Stomach (tissue), 9 donors: Measurements from ENCODE around the gene NUTM2E. TPM values are rescaled to one million over a fixed set of nuclear protein-coding genes. Genes with fewer than 3 reads are reported as not detected.
"Not testable (repeated sequence)": the region's sequence is repeated elsewhere in the genome, so short reads cannot be mapped to it uniquely, and the experiment has no call there.

Experiments
- DNase-seq, 2 donors: peaks; one replicate each; pipeline versions ENCODE4 v3.0.0 to v3.0.0-alpha.2; 2013 to 2019
- H3K27ac ChIP-seq, 5 donors: fragments of 200-600 bp in 4 of 5; sonication (generic) in 4 of 5; one replicate each; pipeline ENCODE4 v1.5.1; 2013 to 2019; ENCODE audit warnings: mild to moderate bottlenecking in 1 of 5, moderate library complexity in 1 of 5
- H3K27me3 ChIP-seq, 3 donors: fragments of 200-600 bp; sonication (generic); one replicate each; pipeline ENCODE4 v1.5.1; 2017 to 2019; ENCODE audit warnings: mixed run types in 1 of 3
- H3K36me3 ChIP-seq, 4 donors: fragments of 200-600 bp; sonication (generic); 1 replicate in 3 of 4; 2 replicates in 1 of 4; pipeline ENCODE4 v1.5.1; 2016 to 2019
- H3K4me1 ChIP-seq, 4 donors: fragments of 200-600 bp; sonication (generic); one replicate each; pipeline ENCODE4 v1.5.1; 2016 to 2019
- H3K4me3 ChIP-seq, 4 donors: fragments of 200-600 bp; sonication (generic) in 3 of 4; one replicate each; pipeline ENCODE4 v1.5.1; 2016 to 2019; ENCODE audit warnings: mild to moderate bottlenecking in 1 of 4
- H3K9me3 ChIP-seq, 4 donors: fragments of 200-600 bp; sonication (generic); one replicate each; pipeline ENCODE4 v1.5.1; 2016 to 2019
- WGBS, 5 donors: extraction: QIAGEN DNeasy Blood & Tissue Kit in 3 of 5; methylation state at CpG; one replicate each; pipeline versions ENCODE4 v1.1.5 to v1.1.7; 2013 to 2018; 5-methylcytosine and 5-hydroxymethylcytosine counted together
- intact Hi-C: fragments of 100-400 bp; cut with DNase I; formaldehyde crosslinking; loops from one replicate; pipeline ENCODE4 v1.15.1; 2023; ENCODE audit warnings: low total_unique reads
- polyA plus RNA-seq, 3 donors: library from polyadenylated mRNA; stranded (reverse); fragments of 200-250 nt; gene quantifications; one replicate each; pipeline ENCODE4 v1.2.3, GENCODE V29; 2013
- total RNA-seq, 5 donors: library from RNA; depleted of rRNA; stranded (reverse); fragments of >200 nt; gene quantifications; one replicate each; pipeline versions ENCODE4 v1.1.0 to v1.2.3, GENCODE V29; 2014 to 2016
- donor health status: healthy with polysubstance abuse.
- donor health status: Bipolar disorder and iron deficiency.
- donor health status: healthy.

Gene NUTM2E
- total and polyA plus RNA-seq, 8 donors: 0.40 to 0.43 TPM; not detected in 6

- H3K9me3 ChIP-seq, DNase-seq, H3K36me3 ChIP-seq, H3K4me3 ChIP-seq, H3K27me3 ChIP-seq, H3K4me1 ChIP-seq, H3K27ac ChIP-seq, intact Hi-C loops: not testable (repeated sequence)
- WGBS, 5 donors: 34 to 54% (median 53%) methylated on average over 3 of the region's 3 CpGs; no CpG with 5 or more reads in 2 of the 5 donors
Measured at GRCh38 chr10:79862803-79863202, 36.3 kb downstream of the NUTM2E start.

GRCh38 chr10:79866903-79867551 lies 40.5 kb downstream of the NUTM2E start:
- H3K27me3 ChIP-seq, H3K9me3 ChIP-seq, H3K36me3 ChIP-seq, H3K4me3 ChIP-seq, intact Hi-C loops, H3K27ac ChIP-seq, H3K4me1 ChIP-seq, DNase-seq: not testable (repeated sequence)
- WGBS, 5 donors: 67 to 91% (median 84%) methylated on average over 3 to 5 of the region's 9 CpGs

GRCh38 chr10:79868023-79868422 lies 41.5 kb downstream of the NUTM2E start:
- H3K4me1 ChIP-seq, H3K36me3 ChIP-seq, intact Hi-C loops, DNase-seq, H3K4me3 ChIP-seq, H3K27ac ChIP-seq, H3K9me3 ChIP-seq, H3K27me3 ChIP-seq: not testable (repeated sequence)
- WGBS, 5 donors: 76 to 85% (median 81%) methylated on average over 4 to 6 of the region's 7 CpGs

- WGBS, 5 donors: 42 to 63% (median 47%) methylated on average over 5 of the region's 5 CpGs
- DNase-seq, intact Hi-C loops, H3K9me3 ChIP-seq, H3K4me1 ChIP-seq, H3K4me3 ChIP-seq, H3K36me3 ChIP-seq, H3K27ac ChIP-seq, H3K27me3 ChIP-seq: not testable (repeated sequence)
Measured at GRCh38 chr10:79869439-79870097, 43.0 kb downstream of the NUTM2E start.

- H3K9me3 ChIP-seq, intact Hi-C loops, H3K36me3 ChIP-seq, H3K4me3 ChIP-seq, DNase-seq, H3K27ac ChIP-seq, H3K4me1 ChIP-seq, H3K27me3 ChIP-seq: not testable (repeated sequence)
- WGBS, 5 donors: 66 to 89% (median 79%) methylated on average over 2 to 4 of the region's 4 CpGs
Measured at GRCh38 chr10:79871729-79872128, 45.2 kb downstream of the NUTM2E start.

Other genes with a start within 250 kb of the NUTM2E start
- gene SFTPA1, start 215.8 kb upstream of the NUTM2E start, total RNA-seq: 100 to 1,000 TPM in 1 of 5 donors, 1 to 10 TPM in 2, not detected in 2; 1.2 to 525 (median 1.4) TPM
- 1 to 10 TPM in 1 of 3 donors, under 1 TPM in 1, not detected in 1; 0.75 to 3.2 TPM for gene SFTPA1, start 215.8 kb upstream of the NUTM2E start, polyA plus RNA-seq
- gene NUTM2B, start 123.5 kb upstream of the NUTM2E start, total RNA-seq: under 1 TPM in 1 of 5 donors, not detected in 4; 0.18 TPM
- gene NUTM2B, start 123.5 kb upstream of the NUTM2E start, polyA plus RNA-seq: 1 to 10 TPM in 1 of 3 donors, under 1 TPM in 1, not detected in 1; 0.61 to 3.1 TPM
- gene SFTPD, start 122.4 kb downstream of the NUTM2E start, total RNA-seq: 10 to 100 TPM in 1 of 5 donors, not detected in 4; 12.9 TPM
- gene SFTPD, start 122.4 kb downstream of the NUTM2E start, polyA plus RNA-seq: 1 to 10 TPM in 1 of 3 donors, under 1 TPM in 2; 0.31 to 1.2 (median 0.76) TPM